ENCODE results near the gene NLE1.

GRCh38 chr17:35185849-35186248 lies 43.7 kb upstream of the NLE1 start:
- TF ChIP-seq CTCF (IDR thresholded peaks at IDR 0.05; ENCODE audit: insufficient read depth, low read length) (no peak), POLR2AphosphoS5 (IDR thresholded peaks at IDR 0.05; ENCODE audit: low read depth) (no peak), REST (IDR thresholded peaks at IDR 0.05; ENCODE audit: insufficient replicate concordance, low read depth) (no peak), GABPA (IDR thresholded peaks at IDR 0.05; ENCODE audit: low read depth) (no peak)
